Islet precursor cell (in vitro differentiated cells): Measurements from ENCODE around the gene RESP18.
"Not testable (repeated sequence)": the region's sequence is repeated elsewhere in the genome, so short reads cannot be mapped to it uniquely, and the experiment has no call there.

Experiments
- DNase-seq: peaks from one replicate; pipeline ENCODE4 v3.0.0-alpha.2; 2018

RESP18 gene

DNA sequence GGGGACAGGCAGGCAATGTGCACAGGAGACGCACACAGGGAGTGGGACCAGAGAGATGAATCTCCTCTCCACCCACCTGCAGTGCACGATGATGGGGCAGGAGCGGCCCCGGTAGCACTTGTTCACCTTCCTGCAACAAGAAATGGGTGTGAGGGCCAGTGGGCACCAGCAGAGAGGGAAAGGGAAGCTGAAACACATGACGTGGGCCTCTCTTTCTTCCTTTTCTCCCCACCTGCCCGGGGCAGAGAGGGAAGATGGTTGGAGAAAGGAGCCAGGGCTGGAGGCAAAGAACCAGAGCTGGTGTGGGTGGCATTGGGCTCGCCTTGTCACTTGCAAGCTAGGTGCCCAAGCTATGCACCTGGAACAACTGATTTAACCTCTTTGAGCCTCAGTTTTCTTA, 41.1 kb downstream of the RESP18 start:
- no peak for DNase-seq

DNA sequence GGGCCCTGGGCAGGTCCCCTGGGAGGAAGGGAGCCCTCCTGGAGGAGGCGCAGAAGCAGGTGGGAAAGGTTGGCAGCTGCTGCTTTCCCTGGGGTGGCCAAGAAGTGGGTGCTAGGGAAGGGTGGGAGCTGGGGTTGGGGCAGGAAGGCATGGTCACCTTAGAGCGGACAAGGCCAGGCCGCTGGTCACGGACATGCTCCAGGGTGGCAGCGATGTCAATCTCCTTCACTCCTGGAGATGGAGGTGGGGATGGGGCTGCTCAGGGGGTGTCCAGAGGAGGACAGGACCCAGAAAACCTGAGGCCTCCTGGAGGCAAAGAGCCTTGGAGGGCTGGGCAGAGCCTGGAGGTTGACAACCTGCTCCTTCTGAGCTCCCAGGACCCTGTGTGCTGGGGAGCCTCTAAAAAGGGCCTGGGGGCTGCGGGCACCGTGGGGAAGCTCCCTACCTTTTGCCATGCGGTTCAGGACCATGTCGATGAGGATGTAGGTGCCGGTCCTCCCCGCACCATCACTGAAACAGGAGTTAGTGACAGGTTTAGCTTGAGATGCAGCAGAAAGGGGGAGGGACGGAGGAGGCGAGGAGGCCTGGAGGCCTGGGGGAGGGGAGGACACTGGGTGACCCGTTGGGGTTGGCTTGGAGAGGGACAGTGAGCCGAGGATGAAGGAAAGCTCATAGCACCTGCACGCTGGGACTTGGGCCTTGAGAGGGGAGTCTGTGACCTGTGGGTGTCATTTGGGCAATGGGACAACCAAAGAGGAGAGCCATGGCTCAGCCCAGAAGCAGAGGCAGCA, 42.0 kb downstream of the RESP18 start:
- DNase-seq = no peak

DNA sequence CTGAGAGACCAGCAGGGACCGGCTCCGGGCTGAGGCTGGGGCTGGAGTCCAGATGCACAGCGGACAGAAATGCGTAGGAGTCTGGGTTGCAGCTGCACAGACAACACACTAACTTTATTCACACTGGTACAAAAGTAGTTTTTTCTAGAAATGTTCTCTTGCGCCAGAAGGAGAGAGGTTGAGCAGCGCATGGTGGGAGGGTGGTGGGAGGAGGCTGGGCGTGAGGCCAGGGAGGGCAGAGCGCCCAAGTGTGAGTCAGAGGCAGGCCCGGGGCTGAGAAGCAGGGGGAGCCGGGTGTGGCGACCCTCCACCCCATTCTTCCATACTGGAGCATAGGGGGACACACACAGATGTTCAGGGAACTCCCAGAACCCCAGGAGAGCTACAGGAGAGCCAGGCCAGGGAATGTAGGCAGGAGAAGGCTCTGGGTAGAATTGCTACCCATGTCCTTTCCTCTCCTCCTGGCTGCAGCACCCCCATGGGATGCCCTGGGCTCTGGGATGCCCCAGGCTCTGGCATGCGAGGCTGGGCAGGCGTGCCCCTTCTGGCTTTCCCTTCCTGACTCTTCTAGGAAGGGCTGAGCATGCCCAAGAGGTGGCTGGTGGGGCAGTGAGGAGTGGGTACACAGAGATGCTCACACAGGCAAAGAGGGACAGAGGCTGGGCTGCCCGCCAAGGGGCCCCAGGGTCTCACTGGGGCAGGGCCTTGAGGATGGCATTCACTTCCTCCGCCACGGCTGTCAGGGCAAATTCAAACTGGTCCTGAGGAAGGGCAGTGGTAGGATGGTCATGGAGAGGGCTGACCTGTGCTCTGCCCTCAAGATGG, 42.8 kb downstream of the RESP18 start:
- DNase-seq = no peak

DNA sequence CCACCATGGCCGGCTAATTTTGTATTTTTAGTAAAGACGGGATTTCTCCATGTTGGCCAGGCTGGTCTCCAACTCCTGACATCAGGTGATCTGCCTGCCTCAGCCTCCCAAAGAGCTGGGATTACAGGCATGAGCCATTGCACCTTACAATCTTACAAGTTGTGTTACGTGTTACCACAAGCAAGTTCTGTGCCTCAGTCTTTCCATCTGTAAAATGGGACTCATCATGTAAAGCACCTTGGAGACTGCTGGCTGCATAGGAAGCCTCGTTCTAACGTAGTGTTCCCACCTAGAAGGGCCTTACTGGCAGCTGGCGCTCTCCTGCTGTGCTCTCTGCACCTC, 43.4 kb downstream of the RESP18 start:
- DNase-seq = no peak

DNA sequence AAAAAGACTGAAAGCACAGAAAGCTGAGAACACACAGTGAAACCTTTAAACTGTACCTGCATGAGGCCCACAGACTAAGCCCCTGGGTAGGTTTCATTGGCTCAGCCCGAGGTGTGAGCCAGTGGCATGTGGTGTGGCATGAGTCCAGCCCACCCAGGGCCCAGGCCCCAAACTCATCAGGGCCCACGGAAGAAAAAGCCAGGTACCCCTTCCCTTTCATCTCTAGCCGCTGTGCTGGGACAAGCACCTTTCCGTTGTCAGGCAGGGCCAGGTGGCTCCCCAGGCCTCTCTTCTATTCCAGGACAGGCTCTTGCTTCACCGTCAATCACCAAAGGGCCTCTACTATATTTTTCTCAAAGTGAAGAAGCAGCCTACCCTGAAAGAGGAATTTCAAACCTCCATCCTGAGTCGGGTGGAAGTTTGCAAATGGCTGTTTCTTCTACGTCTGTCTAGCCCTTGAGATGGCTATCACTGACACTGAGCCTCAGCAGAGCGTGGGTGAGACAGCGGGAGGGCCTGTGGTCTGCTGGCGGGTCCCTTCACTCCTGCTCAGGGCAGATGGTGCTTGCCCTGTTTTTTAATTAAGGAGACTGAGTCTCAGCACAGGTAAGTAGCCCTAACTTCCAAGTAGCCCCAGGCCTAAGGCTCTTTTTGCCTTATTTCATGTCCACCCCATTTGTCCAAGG, 44.8 kb downstream of the RESP18 start:
- peak; percentile 74 for DNase-seq

DNA sequence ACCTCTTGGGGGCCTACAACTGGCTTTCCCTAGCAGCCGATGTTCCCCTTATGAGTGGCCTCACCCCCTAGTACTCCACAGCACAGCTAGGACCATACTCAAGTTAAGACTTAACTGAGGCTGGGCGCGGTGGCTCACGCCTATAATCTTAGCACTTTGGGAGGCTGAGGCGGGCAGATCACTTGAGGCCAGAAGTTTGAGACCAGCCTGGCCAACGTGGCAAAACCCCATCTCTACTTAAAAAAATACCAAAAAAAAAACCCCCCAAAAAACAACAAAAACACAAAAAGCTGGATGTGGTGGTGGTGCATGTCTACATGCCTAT, 45.5 kb downstream of the RESP18 start:
- not testable (repeated sequence) for DNase-seq

DNA sequence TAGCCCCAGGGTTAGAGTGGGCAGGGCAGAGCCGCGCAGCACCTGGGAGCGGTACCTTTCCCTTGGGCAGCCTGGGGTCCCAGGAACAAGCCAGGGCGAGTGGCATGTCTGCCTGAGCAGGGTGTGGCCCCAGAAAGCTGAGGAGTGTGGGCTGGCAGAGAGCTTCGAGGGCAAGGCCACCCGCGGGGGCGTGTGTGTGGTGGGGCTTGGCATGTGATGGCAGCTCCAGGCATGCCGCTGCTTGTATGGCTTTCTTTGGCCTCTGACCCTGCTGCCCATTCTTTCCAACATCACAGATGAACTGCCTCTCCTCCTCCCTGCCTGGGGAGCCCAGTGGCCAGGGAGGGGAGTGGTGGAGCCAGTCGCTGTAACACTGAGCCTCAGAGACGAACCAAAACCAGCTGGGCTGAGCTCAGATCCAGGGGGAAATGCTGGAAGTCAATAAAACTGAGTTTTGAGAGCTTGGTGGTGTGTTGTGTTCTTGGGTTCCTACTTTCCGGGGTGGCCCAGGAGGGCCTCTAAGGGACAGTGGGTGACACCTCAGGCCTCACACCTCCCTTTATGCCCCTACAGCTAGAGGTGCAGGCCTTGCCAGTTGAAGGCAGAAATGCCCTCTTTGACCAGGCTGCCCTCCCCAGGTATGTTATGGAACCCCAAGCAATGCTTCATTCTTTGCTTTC, 46.0 kb downstream of the RESP18 start:
- DNase-seq = no peak

DNA sequence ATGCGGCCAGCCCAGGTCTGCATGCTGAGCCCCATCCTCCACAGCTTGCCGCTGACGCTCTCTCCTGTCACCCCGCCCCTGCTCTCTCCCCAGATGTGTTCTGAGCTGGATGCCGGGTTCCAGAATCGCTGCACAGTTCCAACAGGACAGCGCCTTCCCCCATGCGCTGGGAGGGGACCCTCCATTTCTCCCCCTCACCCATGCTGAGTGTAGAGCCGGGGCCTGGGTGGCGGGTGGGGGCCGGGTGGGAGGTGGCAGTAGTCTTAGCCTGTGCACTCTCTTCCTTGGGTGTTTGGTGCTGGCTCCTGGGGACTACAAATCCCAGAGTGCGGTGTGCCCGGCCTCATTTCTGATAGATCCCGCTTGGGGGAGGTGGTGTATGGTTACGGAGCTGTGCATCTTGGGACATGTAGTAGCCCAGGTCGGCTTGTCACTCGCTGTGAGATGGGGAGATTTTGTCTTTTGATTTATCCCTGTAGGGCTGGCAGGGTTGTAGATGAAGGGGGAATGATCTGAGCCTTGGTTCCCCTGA, 46.6 kb downstream of the RESP18 start:
- peak; percentile 71 for DNase-seq

DNA sequence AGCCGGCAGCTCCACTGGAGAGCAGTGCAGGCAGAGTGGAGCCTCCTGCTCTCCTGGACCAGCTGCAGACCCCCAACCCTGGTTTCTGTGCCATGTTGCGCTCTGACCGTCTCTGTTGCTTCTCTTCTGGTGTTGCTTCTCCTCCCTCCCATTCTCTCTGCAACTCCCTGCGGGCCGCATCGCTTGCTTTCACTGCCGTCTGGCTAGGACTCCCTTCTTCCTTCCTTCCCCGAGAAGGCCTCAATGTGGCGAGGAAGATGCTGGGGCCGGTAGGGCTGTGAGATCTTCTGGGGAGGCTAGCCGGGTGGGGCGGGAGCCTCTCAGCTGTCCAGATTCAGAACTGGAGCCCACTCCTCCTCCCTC, 47.2 kb downstream of the RESP18 start:
- DNase-seq = no peak

DNA sequence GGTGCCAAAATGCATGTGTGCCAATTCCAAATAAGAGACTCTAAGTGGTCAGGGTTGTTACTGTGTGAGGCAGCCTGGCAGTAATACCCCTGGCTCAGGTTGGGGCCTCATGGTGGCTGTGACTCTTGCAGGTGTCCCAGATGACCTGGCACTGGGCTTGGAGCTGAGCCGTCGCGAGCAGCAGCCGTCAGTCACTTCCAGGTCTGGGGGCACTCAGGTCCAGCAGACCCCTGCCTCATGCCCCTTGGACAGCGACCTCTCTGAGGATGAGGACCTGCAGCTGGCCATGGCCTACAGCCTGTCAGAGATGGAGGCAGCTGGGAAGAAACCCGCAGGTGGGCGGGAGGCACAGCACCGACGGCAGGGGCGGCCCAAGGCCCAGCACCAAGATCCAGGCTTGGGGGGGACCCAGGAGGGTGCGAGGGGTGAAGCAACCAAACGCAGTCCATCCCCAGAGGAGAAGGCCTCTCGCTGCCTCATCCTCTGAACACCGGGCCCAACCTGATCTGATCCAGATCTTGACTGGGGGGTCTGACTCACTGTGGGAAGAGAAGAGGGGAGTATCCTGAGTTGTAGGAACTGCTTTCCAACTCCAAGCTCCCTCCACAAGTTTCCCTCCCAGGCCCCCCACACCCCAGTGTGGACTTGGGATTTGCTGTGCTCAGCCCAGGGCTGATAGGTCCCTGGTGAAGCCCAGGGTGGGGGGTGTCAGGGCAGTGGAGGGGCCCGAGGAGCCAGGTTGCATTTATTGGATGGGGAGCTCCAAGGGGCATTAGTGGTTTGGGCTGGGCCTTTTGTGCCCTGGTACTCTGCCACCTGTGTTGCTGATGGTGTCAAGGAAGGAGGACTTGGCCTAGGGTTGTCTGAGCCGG, 47.8 kb downstream of the RESP18 start:
- no peak for DNase-seq

DNA sequence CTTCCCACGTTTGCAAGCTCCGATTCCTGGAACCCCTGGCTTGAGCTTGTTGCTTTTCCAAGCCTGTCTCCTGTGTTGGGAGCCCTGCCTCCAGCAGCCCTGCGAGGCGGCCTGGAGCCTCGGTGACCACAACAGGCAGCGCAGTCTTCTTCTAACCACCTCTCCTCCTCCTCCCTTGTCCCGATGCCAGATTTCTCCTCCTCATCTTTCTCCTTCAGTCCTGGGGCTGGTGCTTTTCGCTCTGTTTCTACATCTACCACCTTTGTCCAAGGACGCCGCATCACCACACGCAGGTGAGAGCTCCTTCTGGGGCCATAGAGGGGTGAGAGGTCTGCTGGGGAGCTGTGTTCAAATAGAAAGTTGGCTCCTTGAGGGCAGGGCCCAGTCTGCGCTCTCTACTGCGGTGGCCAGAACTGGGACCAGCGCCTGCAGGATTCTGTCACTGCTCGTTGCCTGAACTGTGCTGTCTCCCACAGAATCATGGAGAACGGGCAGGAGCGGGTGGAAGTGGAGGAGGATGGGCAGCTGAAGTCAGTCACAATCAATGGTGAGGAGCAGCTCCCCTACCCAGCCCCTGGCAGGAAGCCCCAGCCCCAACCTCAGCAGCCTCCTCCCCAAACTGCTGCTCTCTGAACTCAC, 49.5 kb downstream of the RESP18 start:
- DNase-seq = no peak

DNA sequence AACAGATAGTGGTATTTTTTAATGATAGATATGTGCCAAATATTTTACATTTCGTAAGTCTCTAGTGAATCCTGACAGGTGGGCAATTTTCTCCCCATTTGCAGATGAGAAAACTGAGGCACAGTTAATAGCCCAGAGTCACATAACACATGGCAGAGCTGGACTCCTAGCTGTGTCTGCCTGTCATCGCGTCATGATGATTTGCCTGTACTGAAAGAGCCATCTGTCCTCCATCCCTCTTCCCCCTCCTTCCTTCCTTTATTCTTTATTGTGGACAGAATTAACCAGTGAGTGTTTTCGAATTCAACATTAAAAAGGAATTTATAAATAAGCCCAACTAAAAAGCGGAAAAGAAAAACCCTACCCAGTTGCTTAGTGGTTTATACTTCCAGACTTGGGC, 50.2 kb downstream of the RESP18 start:
- peak; percentile 6 for DNase-seq

DNA sequence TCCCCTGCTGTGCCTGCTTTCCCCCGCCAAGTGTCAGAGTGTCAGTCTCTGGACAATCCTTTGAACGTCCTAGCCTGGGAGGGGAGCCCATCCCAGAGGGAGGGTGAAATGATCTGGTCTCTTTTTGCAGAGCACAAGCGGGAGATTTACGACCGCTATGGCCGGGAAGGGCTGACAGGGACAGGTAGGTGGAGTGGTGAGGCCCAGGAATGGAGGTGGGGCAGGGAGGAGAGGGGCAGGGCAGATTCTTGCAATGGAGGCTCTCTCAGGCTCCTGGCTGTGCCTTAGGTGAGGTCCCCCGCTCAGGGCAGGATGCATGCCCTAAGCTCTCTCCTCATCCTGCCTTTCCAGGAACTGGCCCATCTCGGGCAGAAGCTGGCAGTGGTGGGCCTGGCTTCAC, 51.0 kb downstream of the RESP18 start:
- DNase-seq = peak; percentile 69

DNA sequence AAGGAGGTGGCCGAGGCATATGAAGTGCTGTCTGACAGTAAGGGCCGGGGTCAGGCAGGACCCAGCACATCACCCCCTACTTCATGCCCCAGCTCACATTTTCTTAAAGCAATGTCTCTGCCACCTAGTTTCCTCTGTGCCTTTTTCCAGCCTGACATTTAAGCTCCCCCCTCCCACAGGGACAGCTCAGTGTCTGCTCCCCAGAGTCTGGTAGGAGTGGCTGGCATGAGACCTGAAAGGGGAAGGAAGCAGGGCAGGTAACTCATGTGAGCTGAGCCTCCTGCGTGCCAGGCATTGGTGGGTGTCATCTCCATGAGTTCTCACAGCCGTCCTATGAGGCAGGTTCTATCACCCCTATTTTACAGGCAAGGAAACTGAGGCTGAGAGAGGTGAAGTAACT, 51.9 kb downstream of the RESP18 start:
- DNase-seq = no peak

DNA sequence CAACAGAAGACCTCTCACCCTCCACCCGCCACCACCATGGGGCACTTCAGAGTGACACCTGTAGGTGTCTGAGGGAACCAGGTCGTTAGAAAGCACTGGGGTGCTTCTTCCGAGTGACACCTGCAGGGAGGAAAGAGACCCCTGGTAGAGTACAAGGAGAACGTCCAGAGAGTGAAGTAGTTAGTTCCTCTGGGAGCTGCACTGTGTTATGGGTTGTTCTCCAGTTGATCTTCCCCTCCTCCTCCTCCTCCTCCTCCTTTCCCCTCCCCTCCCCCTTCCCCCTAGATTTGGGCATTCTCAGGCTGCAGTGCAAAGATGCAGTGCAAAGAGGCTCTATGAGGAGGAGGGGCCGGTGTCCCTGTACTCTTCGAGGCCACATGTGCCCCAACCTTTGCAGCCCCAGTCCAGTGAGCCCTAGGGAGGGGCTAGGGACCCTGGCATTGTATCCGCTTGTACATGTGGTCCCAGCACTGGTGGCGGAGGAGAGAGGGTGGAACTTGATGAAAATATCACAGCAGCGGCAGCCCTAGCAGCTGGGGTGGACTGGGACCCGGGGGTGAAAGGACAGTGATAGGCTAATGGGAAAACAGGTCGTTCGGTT, 52.5 kb downstream of the RESP18 start:
- no peak for DNase-seq

DNA sequence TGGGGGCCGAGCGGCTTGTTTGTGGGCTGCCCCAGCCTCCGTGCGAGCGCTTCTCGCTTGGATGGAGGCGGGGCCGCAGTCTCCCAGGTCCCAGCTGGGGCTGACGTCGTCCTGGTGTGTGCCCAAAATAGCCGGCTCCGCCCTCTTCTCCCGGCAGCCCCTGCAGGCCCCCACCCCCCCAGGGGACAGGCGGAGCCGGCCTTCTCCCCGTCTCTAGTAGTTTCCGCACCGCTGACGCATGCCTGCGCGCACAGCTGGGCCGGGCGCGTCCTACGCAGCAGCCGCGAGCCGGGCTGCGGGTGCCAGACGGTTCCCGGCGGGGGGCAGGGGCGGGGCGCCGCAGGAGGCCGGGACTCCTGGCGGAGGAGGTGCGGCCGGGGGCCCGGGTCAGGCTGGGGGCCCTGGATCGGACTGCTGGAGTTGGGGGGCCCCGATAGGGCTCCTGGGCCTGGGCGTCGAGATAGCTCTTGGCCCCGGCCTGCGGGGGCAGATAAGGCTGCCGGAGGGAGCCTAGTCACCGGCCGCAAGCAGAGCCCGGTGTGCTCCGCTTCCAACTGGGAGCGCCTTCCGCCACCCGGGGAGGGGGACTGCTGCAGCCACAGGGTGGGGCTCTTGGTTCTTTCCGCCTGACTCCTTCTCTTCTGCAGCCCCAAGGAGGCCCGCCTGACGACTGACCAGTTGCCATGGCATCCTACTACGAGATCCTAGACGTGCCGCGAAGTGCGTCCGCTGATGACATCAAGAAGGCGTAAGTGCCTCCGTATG, 53.2 kb downstream of the RESP18 start, which contains the start of gene DNAJB2:
DNAJB2 (plus strand) TSS at position 216 of the 765 bp plus-strand sequence; CDS start at position 684, 468 bp downstream.
- DNase-seq = peak; percentile 99

DNA sequence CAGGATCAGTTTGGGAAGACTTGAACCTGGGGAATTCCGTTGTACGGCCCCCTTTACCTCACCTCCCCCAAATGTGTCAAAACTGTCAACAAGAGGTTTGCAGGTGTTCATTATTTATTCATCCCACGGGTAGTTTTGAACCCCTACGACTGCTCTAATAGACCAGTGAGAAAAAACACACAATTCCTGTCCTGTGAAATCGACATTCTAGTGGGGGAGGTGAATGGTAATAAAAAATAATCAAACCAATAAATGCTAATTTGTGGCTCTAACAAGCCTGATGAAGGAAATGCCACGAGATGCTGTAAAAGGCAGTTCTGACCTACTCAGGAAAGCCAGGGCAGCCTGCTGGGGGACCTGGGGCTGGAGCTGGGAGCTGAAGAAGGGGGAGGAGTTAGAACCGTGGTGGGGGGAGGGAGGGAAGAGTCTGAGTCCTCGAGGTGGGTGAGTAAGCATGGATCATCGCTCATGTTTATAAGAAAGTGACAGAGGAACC, 53.8 kb downstream of the RESP18 start:
- DNase-seq = no peak

DNA sequence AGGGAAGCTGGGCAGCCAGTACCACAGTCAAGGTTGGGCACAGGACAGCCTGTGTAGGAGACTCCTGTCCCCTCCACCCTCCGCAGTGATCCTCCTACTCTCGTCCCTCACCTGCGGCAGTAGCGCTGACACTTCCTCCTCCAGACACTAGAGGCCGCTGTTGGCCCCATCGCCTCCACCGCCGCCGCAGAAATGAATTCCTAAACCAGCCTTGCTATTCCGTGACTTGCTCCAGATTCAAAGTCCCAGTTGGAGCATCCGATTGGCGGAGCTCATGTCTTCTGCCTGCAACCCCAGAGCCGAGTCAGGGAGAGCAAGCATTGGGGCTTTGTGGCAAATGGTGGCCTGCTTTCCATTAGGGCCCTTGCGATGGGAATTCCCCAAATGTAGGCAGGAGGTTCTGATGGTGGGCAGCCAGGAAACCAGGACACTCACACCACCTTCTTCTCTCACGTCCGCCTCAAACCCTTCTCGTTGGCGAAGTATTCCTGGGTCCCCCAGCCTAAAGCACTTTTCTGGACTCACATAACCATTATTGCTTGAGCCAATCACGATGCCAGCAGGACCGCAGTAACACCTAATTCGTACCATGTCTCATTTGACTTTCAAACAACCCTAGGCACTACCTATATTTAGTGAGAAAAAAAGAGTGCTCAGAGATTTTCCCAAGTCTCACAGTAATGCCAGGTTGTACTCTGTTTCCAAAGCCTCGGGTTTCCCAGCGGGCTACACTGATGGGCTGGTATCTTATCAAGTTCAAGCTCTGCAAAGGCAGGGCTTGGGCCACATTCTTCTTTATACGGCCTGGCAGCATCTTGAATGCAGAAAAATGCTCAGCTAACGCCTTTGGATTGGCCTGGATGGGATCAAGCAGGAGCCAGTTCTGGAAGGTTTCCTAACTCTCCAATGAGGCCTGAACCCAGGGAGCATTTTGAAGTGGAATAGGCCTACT, 54.6 kb downstream of the RESP18 start:
- peak; percentile 96 for DNase-seq
